Peyer's patch (tissue), 4 donors: ENCODE measurements around the gene ZNF837.

Experiments
- POLR2A ChIP-seq, 2 donors: fragments of 450-650 bp; IDR thresholded peaks; one replicate each; pipeline ENCODE4 v1.5.1; 2017; ENCODE audit warnings: antibody characterized with exemption in 2 of 2, mild to moderate bottlenecking in 2 of 2, moderate library complexity in 2 of 2
- TF ChIP-seq, protein P1 (sequence below), 6 experiments: fragments of 450-650 bp in 4 of 6; fragments of 200-600 bp in 2 of 6; sonication (generic) in 1 of 6; IDR thresholded peaks; one replicate each; pipeline ENCODE4 v1.5.1; 2017 to 2019; ENCODE audit warnings: antibody characterized with exemption in 6 of 6, mild to moderate bottlenecking in 3 of 6, moderate library complexity in 1 of 6

DNA sequence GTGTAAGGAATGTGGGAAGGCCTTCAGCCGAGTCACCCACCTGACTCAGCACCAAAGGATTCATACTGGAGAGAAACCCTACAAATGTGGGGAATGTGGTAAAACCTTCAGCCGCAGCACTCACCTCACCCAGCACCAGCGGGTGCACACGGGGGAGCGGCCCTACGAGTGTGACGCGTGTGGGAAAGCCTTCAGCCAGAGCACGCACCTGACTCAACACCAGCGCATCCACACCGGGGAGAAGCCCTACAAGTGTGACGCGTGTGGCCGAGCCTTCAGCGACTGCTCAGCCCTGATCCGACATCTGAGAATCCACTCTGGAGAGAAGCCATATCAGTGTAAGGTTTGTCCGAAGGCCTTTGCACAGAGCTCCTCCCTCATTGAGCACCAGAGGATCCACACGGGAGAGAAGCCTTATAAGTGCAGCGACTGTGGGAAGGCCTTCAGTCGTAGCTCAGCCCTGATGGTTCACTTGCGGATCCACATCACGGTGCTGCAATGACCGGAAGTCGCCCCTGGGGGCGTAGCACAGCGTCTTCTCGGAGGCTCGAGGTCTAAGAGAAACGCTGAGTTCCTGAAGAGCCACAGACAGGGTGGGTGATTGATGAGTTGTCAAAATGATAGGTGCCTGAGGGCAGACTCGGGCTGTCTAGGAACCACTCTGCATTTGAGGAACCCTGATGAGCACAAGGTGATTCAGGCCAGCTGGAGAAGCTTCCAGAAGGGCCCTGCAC is 41.8 kb downstream of the ZNF837 start:
- TF ChIP-seq, protein P1, sequence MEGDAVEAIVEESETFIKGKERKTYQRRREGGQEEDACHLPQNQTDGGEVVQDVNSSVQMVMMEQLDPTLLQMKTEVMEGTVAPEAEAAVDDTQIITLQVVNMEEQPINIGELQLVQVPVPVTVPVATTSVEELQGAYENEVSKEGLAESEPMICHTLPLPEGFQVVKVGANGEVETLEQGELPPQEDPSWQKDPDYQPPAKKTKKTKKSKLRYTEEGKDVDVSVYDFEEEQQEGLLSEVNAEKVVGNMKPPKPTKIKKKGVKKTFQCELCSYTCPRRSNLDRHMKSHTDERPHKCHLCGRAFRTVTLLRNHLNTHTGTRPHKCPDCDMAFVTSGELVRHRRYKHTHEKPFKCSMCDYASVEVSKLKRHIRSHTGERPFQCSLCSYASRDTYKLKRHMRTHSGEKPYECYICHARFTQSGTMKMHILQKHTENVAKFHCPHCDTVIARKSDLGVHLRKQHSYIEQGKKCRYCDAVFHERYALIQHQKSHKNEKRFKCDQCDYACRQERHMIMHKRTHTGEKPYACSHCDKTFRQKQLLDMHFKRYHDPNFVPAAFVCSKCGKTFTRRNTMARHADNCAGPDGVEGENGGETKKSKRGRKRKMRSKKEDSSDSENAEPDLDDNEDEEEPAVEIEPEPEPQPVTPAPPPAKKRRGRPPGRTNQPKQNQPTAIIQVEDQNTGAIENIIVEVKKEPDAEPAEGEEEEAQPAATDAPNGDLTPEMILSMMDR (IDR thresholded peaks at IDR 0.05) = no peak
- no peak for TF ChIP-seq POLR2A (IDR thresholded peaks at IDR 0.05)
